H9 (cell line): Measurements from ENCODE around the gene PHF12. TPM values are rescaled to one million over a fixed set of nuclear protein-coding genes. Genes with fewer than 3 reads are reported as not detected.

Experiments used
- DNase-seq: peaks from one replicate; pipeline ENCODE4 v3.0.0-alpha.2; 2017
- H2AFZ ChIP-seq: one replicate; pipeline ENCODE4 v1.6.1; 2013; ENCODE audit warnings: mild to moderate bottlenecking, low read length, control low read depth, moderate library complexity
- H2AK5ac ChIP-seq: 2 replicates; pipeline ENCODE4 v1.6.1; 2013; ENCODE audit warnings: low read length, control low read depth, mixed read lengths; ENCODE audit not compliant: insufficient read length
- H2BK120ac ChIP-seq: one replicate; pipeline ENCODE4 v1.6.1; 2013; ENCODE audit warnings: low read depth, mild to moderate bottlenecking, low read length, control low read depth, inconsistent platforms; ENCODE audit not compliant: poor library complexity, severe bottlenecking
- H2BK12ac ChIP-seq: 2 replicates; pipeline ENCODE4 v1.6.1; 2013; ENCODE audit warnings: low read length, control low read depth, mixed read lengths, low read depth; ENCODE audit not compliant: insufficient read length
- H2BK15ac ChIP-seq: 2 replicates; pipeline ENCODE4 v1.6.1; 2013; ENCODE audit warnings: low read depth, low read length, control low read depth
- H2BK20ac ChIP-seq: one replicate; pipeline ENCODE4 v1.6.1; 2013; ENCODE audit warnings: low read depth, mild to moderate bottlenecking, low read length, control low read depth, inconsistent platforms; ENCODE audit not compliant: poor library complexity, severe bottlenecking
- H2BK5ac ChIP-seq: 2 replicates; pipeline ENCODE4 v1.6.1; 2013; ENCODE audit warnings: low read length, control low read depth, mixed read lengths; ENCODE audit not compliant: insufficient read length
- H3K14ac ChIP-seq: 2 replicates; pipeline ENCODE4 v1.6.1; 2013; ENCODE audit warnings: low read length, control low read depth; ENCODE audit not compliant: insufficient read depth
- H3K18ac ChIP-seq: 2 replicates; pipeline ENCODE4 v1.6.1; 2013; ENCODE audit warnings: low read depth, mild to moderate bottlenecking, mixed read lengths, low read length, control low read depth; ENCODE audit not compliant: insufficient read length
- H3K23ac ChIP-seq: 2 replicates; pipeline ENCODE4 v1.6.1; 2013; ENCODE audit warnings: low read length, control low read depth, mixed read lengths, low read depth; ENCODE audit not compliant: insufficient read length
- H3K23me2 ChIP-seq: 2 replicates; pipeline ENCODE4 v1.6.1; 2013; ENCODE audit warnings: low read depth, mild to moderate bottlenecking, mixed read lengths, low read length, control low read depth; ENCODE audit not compliant: insufficient read length, poor library complexity, severe bottlenecking
- H3K27ac ChIP-seq: 2 replicates; pipeline ENCODE4 v1.5.1; 2013; ENCODE audit warnings: low read length, control low read depth, mixed read lengths, low read depth; ENCODE audit not compliant: insufficient read length
- H3K27me3 ChIP-seq: 2 replicates; pipeline ENCODE4 v1.6.1; 2013; ENCODE audit warnings: low read length, control low read depth, inconsistent platforms; ENCODE audit not compliant: insufficient read depth
- H3K4ac ChIP-seq: 2 replicates; pipeline ENCODE4 v1.6.1; 2013; ENCODE audit warnings: low read depth, mild to moderate bottlenecking, control low read depth, inconsistent platforms, low read length, moderate library complexity
- H3K4me1 ChIP-seq: 2 replicates; pipeline ENCODE4 v1.6.1; 2013; ENCODE audit warnings: low read length, control low read depth, inconsistent platforms; ENCODE audit not compliant: insufficient read depth
- H3K4me2 ChIP-seq: 2 replicates; pipeline ENCODE4 v1.6.1; 2013; ENCODE audit warnings: low read length, control low read depth, mixed read lengths; ENCODE audit not compliant: insufficient read length, insufficient read depth
- H3K56ac ChIP-seq: 2 replicates; pipeline ENCODE4 v1.6.1; 2013; ENCODE audit warnings: low read depth, mild to moderate bottlenecking, mixed read lengths, low read length, control low read depth; ENCODE audit not compliant: insufficient read length
- H3K79me1 ChIP-seq: 2 replicates; pipeline ENCODE4 v1.6.1; 2013; ENCODE audit warnings: low read depth, mild to moderate bottlenecking, moderate library complexity, low read length, control low read depth, inconsistent platforms; ENCODE audit not compliant: insufficient read depth, poor library complexity, severe bottlenecking
- H3K79me2 ChIP-seq: 2 replicates; pipeline ENCODE4 v1.6.1; 2013; ENCODE audit warnings: low read length, control low read depth, inconsistent platforms; ENCODE audit not compliant: insufficient read depth
- H3K9ac ChIP-seq: 2 replicates; pipeline ENCODE4 v1.6.1; 2013; ENCODE audit warnings: low read length, control low read depth, mixed read lengths; ENCODE audit not compliant: insufficient read length; ENCODE audit errors: extremely low read depth
- H3K9me3 ChIP-seq: one replicate; pipeline ENCODE4 v1.6.1; 2013; ENCODE audit warnings: low read depth, low read length, inconsistent platforms; ENCODE audit not compliant: control insufficient read depth
- H3T11ph ChIP-seq: one replicate; pipeline ENCODE4 v1.6.1; 2013; ENCODE audit warnings: mild to moderate bottlenecking, low read length, control low read depth, inconsistent platforms
- H4K20me1 ChIP-seq: one replicate; pipeline ENCODE4 v1.6.1; 2013; ENCODE audit not compliant: control insufficient read depth, insufficient read length, insufficient read depth
- H4K5ac ChIP-seq: 2 replicates; pipeline ENCODE4 v1.6.1; 2013; ENCODE audit warnings: low read depth, mild to moderate bottlenecking, mixed read lengths, low read length, control low read depth; ENCODE audit not compliant: insufficient read length
- H4K8ac ChIP-seq: replicated peaks from 2 replicates; pipeline ENCODE4 v1.6.1; 2013; ENCODE audit warnings: low read length, control low read depth, mixed read lengths, low read depth; ENCODE audit not compliant: insufficient read length
- H4K91ac ChIP-seq: 2 replicates; pipeline ENCODE4 v1.6.1; 2013; ENCODE audit warnings: low read depth, mild to moderate bottlenecking, moderate library complexity, mixed read lengths, low read length, control low read depth; ENCODE audit not compliant: insufficient read length
- H3K27ac Mint-ChIP-seq, 3 experiments: 2 replicates in 2 of 3; 3 replicates in 1 of 3; pipeline ENCODE4 v1.8.0; 2020 to 2021; ENCODE audit warnings: mixed read lengths in 3 of 3, mild to moderate bottlenecking in 1 of 3, moderate library complexity in 1 of 3
- H3K27me3 Mint-ChIP-seq: 2 replicates; pipeline ENCODE4 v1.8.0; 2021; ENCODE audit warnings: low read depth, mild to moderate bottlenecking, moderate library complexity, mixed read lengths
- H3K36me3 Mint-ChIP-seq, 3 experiments: 2 replicates in 2 of 3; 3 replicates in 1 of 3; pipeline ENCODE4 v1.8.0; 2020 to 2021; ENCODE audit warnings: low read depth in 3 of 3, mixed read lengths in 3 of 3; ENCODE audit not compliant: insufficient read depth in 1 of 3
- H3K4me1 Mint-ChIP-seq, 2 experiments: 2 replicates each; pipeline ENCODE4 v1.8.0; 2020; ENCODE audit warnings: mixed read lengths in 2 of 2
- H3K4me3 Mint-ChIP-seq, 2 experiments: 2 replicates in 1 of 2; 3 replicates in 1 of 2; pipeline ENCODE4 v1.8.0; 2020 to 2021; ENCODE audit warnings: mild to moderate bottlenecking in 2 of 2, mixed read lengths in 2 of 2, moderate library complexity in 1 of 2
- H3K9me3 Mint-ChIP-seq, 2 experiments: 2 replicates in 1 of 2; 3 replicates in 1 of 2; pipeline ENCODE4 v1.8.0; 2020; ENCODE audit warnings: mild to moderate bottlenecking in 2 of 2, mixed read lengths in 2 of 2, moderate library complexity in 1 of 2
- CTCF ChIP-seq: fragments of 200-600 bp; sonication (generic); conservative IDR thresholded peaks from 3 replicates; pipeline ENCODE4 v1.8.0; 2021; ENCODE audit warnings: antibody characterized with exemption, mild to moderate bottlenecking
- WGBS: extraction: QIAGEN DNeasy Blood & Tissue Kit; methylation state at CpG from one replicate; pipeline ENCODE4 v1.1.7; 2013; ENCODE audit warnings: missing lambda C conversion rate, low lambda C conversion rate, mixed read lengths; ENCODE audit not compliant: insufficient read length; ENCODE audit errors: extremely low coverage; 5-methylcytosine and 5-hydroxymethylcytosine counted together
- total RNA-seq: library from RNA; stranded (reverse); gene quantifications from 2 replicates; pipeline ENCODE4 v1.2.1, GENCODE V29; 2021

Gene PHF12
- total RNA-seq, 1 experiment from 2014 or later: 62.1 TPM

GRCh38 chr17:28885363-28885762, 66.0 kb downstream of the PHF12 start:
- no peak overlapping the region for H2BK120ac ChIP-seq
- no peak overlapping the region for H3K9ac ChIP-seq
- H2BK15ac ChIP-seq: no peak overlapping the region
- no peaks in the 10 kb centered on the region for H3K4me1 ChIP-seq
- no peaks in the 10 kb centered on the region for H3K9me3 ChIP-seq
- no peak overlapping the region for H3K18ac ChIP-seq
- H2BK20ac ChIP-seq: no peak overlapping the region
- no peak overlapping the region for H3K4me2 ChIP-seq
- no peak overlapping the region for H4K8ac ChIP-seq
- no peaks in the 10 kb centered on the region for H4K20me1 ChIP-seq
- Mint-ChIP-seq H3K27me3 (peaks cover 2% of the 10 kb centered on the region; the same call in 1 of the 2 replicates), H3K4me1 (peaks cover 3 to 5% of the 10 kb centered on the region in 2 experiments; a peak in 3 of 4 replicates), H3K36me3 (peaks cover 18 to 49% (median 44%) of the 10 kb centered on the region in 3 experiments; a peak in 6 of 7 replicates), H3K4me3 (no peak overlapping the region), H3K27ac (peak overlapping the region in 2 of 3 experiments; percentile 55 to 61; a peak in 1 of 7 replicates), H3K9me3 (no peaks in the 10 kb centered on the region)
- no CpG with 5 or more reads among the region's 4 CpGs for WGBS
- H2BK5ac ChIP-seq: no peak overlapping the region
- no peak overlapping the region for H3K27ac ChIP-seq
- no peak overlapping the region for H3K14ac ChIP-seq
- no peaks in the 10 kb centered on the region for H3K79me1 ChIP-seq
- no peak overlapping the region for H4K5ac ChIP-seq
- no peaks in the 10 kb centered on the region for H3K27me3 ChIP-seq
- H2AK5ac ChIP-seq: no peak overlapping the region
- no peak overlapping the region for H4K91ac ChIP-seq
- no peak overlapping the region for H2AFZ ChIP-seq
- no peak overlapping the region for H2BK12ac ChIP-seq
- no peak for TF ChIP-seq CTCF
- H3K23ac ChIP-seq: no peak overlapping the region
- H3K56ac ChIP-seq: no peak overlapping the region
- DNase-seq: no peak
- no peak overlapping the region for H3K4ac ChIP-seq
- no peaks in the 10 kb centered on the region for H3K79me2 ChIP-seq
- no peaks in the 10 kb centered on the region for H3K23me2 ChIP-seq
- no peak overlapping the region for H3T11ph ChIP-seq
